HG03571 (cell line): ENCODE data around the gene DUSP2.
"Not testable (repeated sequence)": the region's sequence is repeated elsewhere in the genome, so short reads cannot be mapped to it uniquely, and the experiment has no call there.

Experiments used
- ATAC-seq: cut with Tn5 transposase; IDR thresholded peaks from one replicate; pipeline ENCODE4 v1.9.1; 2021; ENCODE audit not compliant: unreplicated experiment

Gene DUSP2

GRCh38 chr2:96163415-96163767 lies 18.2 kb upstream of the DUSP2 start:
- ATAC-seq, result no peak

- ATAC-seq, result no peak
These were observed 16.7 kb upstream of the DUSP2 start for GRCh38 chr2:96161898-96162297.

GRCh38 chr2:96160366-96160765 lies 15.1 kb upstream of the DUSP2 start:
- not testable (repeated sequence) for ATAC-seq

GRCh38 chr2:96159084-96159830 lies 14.0 kb upstream of the DUSP2 start:
- ATAC-seq, result no peak

- no peak for ATAC-seq
These were observed 13.3 kb upstream of the DUSP2 start for GRCh38 chr2:96158554-96158940.

GRCh38 chr2:96157649-96158553 lies 12.7 kb upstream of the DUSP2 start:
- ATAC-seq, result peak; percentile 45

GRCh38 chr2:96156926-96157648 lies 11.8 kb upstream of the DUSP2 start:
- peak; percentile 34 for ATAC-seq

- no peak for ATAC-seq
These were observed 11.0 kb upstream of the DUSP2 start for GRCh38 chr2:96156011-96156820.

- no peak for ATAC-seq
These were observed 9.5 kb upstream of the DUSP2 start for GRCh38 chr2:96154506-96155380.

GRCh38 chr2:96153991-96154431 lies 8.8 kb upstream of the DUSP2 start:
- ATAC-seq, result no peak

- no peak for ATAC-seq
These were observed 8.1 kb upstream of the DUSP2 start for GRCh38 chr2:96153291-96153713.

- ATAC-seq, result no peak
These were observed 7.3 kb upstream of the DUSP2 start for GRCh38 chr2:96152304-96153161.

- ATAC-seq, result no peak
These were observed 6.5 kb upstream of the DUSP2 start for GRCh38 chr2:96151595-96152303.

GRCh38 chr2:96150791-96151594 lies 5.8 kb upstream of the DUSP2 start:
- ATAC-seq, result no peak

GRCh38 chr2:96150007-96150640 lies 4.9 kb upstream of the DUSP2 start:
- ATAC-seq, result no peak

- peak; percentile 32 for ATAC-seq
These were observed 3.4 kb upstream of the DUSP2 start for GRCh38 chr2:96148410-96149217.
